Esophagus muscularis mucosa (tissue), 3 donors: ENCODE results near the gene RNF180.

ENCODE experiments used
- CTCF ChIP-seq, 3 experiments: fragments of 200-600 bp in 2 of 3; fragments of 450-650 bp in 1 of 3; sonication (generic) in 2 of 3; IDR thresholded peaks; one replicate each; pipeline ENCODE4 v1.5.1; 2017 to 2019; ENCODE audit warnings: antibody characterized with exemption in 3 of 3, mild to moderate bottlenecking in 2 of 3, moderate library complexity in 1 of 3
- POLR2A ChIP-seq: fragments of 450-650 bp; IDR thresholded peaks from one replicate; pipeline ENCODE4 v1.6.1; 2017; ENCODE audit warnings: antibody characterized with exemption, moderate library complexity, mild to moderate bottlenecking, low read depth

GRCh38 chr5:64260756-64261155, 95.1 kb downstream of the RNF180 start:
- TF ChIP-seq CTCF (IDR thresholded peaks at IDR 0.05), result no peak
- no peak for TF ChIP-seq POLR2A
